GM12801 (cell line): ENCODE measurements around the gene CORO6.

Source experiments
- CTCF ChIP-seq: IDR thresholded peaks from one replicate; pipeline ENCODE4 v1.5.1; 2011; ENCODE audit warnings: control low read depth; ENCODE audit not compliant: insufficient read length; ENCODE audit errors: extremely low read depth

The CORO6 gene

GRCh38 chr17:29630630-29631193 is 8.0 kb upstream of the CORO6 start:
- no peak for TF ChIP-seq CTCF

GRCh38 chr17:29629839-29630238 is 7.1 kb upstream of the CORO6 start:
- TF ChIP-seq CTCF, result no peak

GRCh38 chr17:29628644-29629043 is 5.9 kb upstream of the CORO6 start:
- no peak for TF ChIP-seq CTCF

GRCh38 chr17:29627951-29628350 is 5.2 kb upstream of the CORO6 start:
- TF ChIP-seq CTCF, result no peak

GRCh38 chr17:29625037-29625750 is 2.5 kb upstream of the CORO6 start:
- no peak for TF ChIP-seq CTCF

GRCh38 chr17:29624586-29624985 is 1.9 kb upstream of the CORO6 start:
- TF ChIP-seq CTCF, result no peak

- no peak for TF ChIP-seq CTCF
Measured at GRCh38 chr17:29623283-29623647, 553 bp upstream of the CORO6 start.
